GM19351 (cell line): Measurements from ENCODE around the gene TDG.

Source experiments
- ATAC-seq: cut with Tn5 transposase; IDR thresholded peaks from one replicate; pipeline ENCODE4 v1.9.1; 2021; ENCODE audit warnings: mild to moderate bottlenecking, moderate library complexity; ENCODE audit not compliant: unreplicated experiment

Gene TDG

GRCh38 chr12:103958621-103959020, 7.1 kb upstream of the TDG start:
- ATAC-seq, result no peak

- no peak for ATAC-seq
Measured at GRCh38 chr12:103960616-103961227, 5.0 kb upstream of the TDG start.

GRCh38 chr12:103962493-103962892, 3.2 kb upstream of the TDG start:
- no peak for ATAC-seq

GRCh38 chr12:103964805-103965204, 867 bp upstream of the TDG start:
- ATAC-seq, result no peak

DNA sequence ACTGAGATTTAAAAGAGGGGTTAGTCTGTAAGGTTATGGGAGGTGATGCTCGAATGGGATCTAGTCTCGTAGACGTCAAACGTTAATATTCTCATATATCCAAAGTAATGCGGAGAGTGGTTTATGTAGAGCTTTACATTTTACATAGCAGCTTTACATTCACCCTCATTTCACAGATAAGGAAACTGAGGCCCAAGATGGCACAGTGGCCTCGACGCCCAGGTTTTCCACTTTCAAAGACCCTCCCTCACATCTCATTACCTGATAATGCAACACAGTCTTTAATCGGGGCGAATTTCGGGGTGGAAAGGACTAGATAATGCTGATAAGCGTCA, 450 bp upstream of the TDG start:
- no peak for ATAC-seq

DNA sequence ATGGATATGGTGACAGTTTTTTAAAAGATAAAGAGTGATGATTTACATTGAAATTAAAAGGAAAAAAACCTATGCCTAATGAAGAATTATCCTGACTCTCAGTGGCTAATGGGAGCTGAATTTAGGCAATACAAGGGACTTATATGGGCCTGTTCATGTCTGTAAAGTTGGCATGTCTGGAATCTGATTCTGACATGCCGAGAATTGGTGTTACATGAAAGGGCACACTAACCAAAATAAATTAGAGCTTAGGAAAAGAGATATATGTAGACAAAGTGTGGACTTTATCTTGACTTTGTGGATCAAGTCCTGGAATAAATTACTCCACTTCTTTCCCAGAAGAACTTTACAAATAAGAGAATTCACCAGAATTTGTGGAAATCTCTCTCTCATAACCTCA, 1.1 kb downstream of the TDG start:
- ATAC-seq, result no peak

GRCh38 chr12:103969391-103969790, 3.7 kb downstream of the TDG start:
- no peak for ATAC-seq

GRCh38 chr12:103973909-103974308, 8.2 kb downstream of the TDG start:
- ATAC-seq, result no peak

- no peak for ATAC-seq
Measured at GRCh38 chr12:103975368-103975767, 9.7 kb downstream of the TDG start.

- ATAC-seq, result no peak
Measured at GRCh38 chr12:103978384-103978982, 12.8 kb downstream of the TDG start.

DNA sequence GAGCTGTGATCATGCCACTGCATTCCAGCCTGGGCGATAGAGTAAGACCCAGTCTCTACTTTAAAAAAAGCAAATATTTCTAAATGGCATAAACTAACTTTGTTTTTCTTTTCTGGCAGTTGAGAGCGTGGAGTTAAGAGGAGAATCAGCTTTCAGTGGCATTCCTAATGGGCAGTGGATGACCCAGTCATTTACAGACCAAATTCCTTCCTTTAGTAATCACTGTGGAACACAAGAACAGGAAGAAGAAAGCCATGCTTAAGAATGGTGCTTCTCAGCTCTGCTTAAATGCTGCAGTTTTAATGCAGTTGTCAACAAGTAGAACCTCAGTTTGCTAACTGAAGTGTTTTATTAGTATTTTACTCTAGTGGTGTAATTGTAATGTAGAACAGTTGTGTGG, 21.2 kb downstream of the TDG start:
- no peak for ATAC-seq

- no peak for ATAC-seq
Measured at GRCh38 chr12:103994235-103994634, 28.6 kb downstream of the TDG start.

GRCh38 chr12:103996595-103996994, 30.9 kb downstream of the TDG start:
- no peak for ATAC-seq

DNA sequence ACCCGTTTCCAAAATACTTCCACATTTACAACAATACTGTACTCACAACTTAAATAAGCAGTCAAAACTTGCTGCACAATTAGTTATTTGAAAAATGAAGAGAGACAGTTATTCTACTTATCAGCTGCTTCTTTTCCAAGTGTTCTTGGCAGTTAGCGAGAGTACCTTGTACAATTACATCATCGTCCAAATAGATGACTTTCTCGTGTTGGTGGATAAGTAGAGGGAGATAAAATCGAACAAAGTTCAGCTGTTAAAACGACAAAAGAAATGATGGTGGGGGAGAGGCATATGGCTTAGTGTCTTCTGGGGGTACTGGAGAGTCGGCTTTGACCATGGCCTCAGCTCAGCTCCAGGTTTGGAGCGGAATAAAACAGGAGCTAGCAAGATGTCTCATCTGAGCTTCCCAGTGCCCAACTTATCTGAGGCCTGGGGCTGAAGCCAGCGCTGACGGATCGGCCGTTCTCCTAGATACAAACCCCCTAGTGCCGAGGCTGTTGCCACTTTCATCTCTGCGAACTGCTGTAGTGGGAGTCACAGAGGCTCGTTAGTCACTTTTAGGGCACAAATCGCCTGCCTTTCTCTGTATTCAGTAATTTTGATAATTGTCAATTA, 31.7 kb downstream of the TDG start:
- ATAC-seq, result no peak

- no peak for ATAC-seq
Measured at GRCh38 chr12:103998976-103999375, 33.3 kb downstream of the TDG start.

- no peak for ATAC-seq
Measured at GRCh38 chr12:104000807-104001434, 35.2 kb downstream of the TDG start.

DNA sequence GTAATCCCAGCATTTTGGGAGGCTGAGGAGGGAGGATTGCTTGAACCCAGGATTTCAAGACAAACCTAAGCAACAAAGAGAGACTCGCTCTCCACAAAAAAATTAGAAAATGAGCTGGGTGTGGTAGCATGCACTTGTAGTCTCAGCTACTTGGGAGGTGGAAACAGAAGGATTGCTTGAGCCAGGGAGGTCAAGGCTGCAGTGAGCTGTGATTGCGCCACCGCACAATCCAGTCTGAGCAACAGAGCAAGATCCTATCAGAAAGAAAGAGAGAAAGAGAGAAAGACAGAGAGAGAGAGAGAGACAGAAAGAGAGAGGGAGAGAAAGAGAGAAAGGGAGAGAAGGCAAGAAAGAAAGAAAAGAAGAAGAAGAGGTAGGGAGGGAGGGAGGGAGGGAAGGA, 37.0 kb downstream of the TDG start:
- no peak for ATAC-seq

- ATAC-seq, result no peak
Measured at GRCh38 chr12:104003596-104003995, 37.9 kb downstream of the TDG start.

- no peak for ATAC-seq
Measured at GRCh38 chr12:104006929-104007328, 41.3 kb downstream of the TDG start.

DNA sequence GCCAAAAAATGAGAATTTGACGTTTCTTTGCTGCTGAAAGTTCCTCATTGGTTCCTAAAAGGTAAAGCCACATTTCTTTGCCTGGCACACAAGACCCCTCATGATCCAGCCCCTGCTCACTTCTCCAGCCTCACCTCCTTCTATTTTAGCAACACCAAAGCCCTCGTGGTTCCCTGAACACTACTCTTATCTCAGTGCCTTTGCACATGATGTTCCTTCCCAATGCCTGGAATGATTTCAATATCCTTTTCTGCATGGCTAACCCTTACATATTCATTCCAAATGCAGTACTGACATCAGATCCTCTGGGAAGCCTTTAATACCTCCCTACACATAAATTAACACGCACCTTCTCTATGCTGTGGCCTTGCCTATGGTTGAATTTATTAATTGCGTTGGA, 44.4 kb downstream of the TDG start:
- ATAC-seq, result no peak

DNA sequence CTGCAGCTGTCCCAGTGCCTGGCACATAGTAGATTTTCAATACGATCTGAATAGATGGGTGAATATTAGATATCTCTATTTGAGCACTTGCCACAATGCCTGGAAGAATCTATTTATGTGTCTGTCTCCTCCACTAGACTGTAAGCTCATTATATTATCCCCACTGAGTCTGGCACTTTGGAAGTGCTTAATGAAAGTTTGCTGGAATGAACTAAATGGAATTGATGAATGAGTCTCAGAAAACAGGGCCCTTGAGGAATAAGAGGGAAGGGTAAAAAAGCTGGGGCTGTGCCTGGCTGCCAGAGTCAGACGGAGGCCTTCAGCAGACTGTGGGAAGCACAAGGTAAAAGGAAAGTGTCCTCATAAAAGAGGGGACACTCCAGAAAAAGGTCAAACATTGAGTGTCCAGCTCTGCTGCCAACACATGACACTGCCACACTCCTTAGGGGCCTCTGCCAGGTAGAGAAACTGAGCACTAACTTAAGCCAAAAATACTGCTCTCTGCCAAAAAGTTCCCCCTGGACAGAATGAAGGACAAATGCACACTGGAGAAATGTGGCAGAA, 45.0 kb downstream of the TDG start:
- ATAC-seq, result no peak

GRCh38 chr12:104011253-104011652, 45.6 kb downstream of the TDG start:
- ATAC-seq, result no peak
